WTC11 (cell line): ENCODE results near the gene RIN3. TPM values are rescaled to one million over a fixed set of nuclear protein-coding genes. Genes with fewer than 3 reads are reported as not detected.

Experiments used
- ATAC-seq: fragments of 200-7000 bp; cut with Tn5 transposase; 2 replicates; pipeline ENCODE4 v1.10.0; 2021; ENCODE audit warnings: mild to moderate bottlenecking, moderate library complexity
- CTCF ChIA-PET: fragments of 300-600 bp; sonication (Branson Sonifier 250); formaldehyde crosslinking; loops from one replicate; lab custom pipeline; 2021; ENCODE audit warnings: antibody characterized with exemption; lab: Charles Lee
- POLR2A ChIA-PET: fragments of 350-600 bp; sonication (Branson Sonifier 250); formaldehyde crosslinking; loops from one replicate; lab custom pipeline; 2021; ENCODE audit warnings: antibody characterized with exemption; lab: Charles Lee
- DNase-seq: peaks from one replicate; pipeline ENCODE4 v3.0.0; 2021; ENCODE audit warnings: low spot score
- H3K27ac Mint-ChIP-seq: 2 replicates; pipeline ENCODE4 v1.8.0; 2021; ENCODE audit warnings: mixed read lengths
- H3K27me3 Mint-ChIP-seq: 2 replicates; pipeline ENCODE4 v1.8.0; 2021; ENCODE audit warnings: low read depth, mild to moderate bottlenecking, moderate library complexity, mixed read lengths
- H3K36me3 Mint-ChIP-seq: 2 replicates; pipeline ENCODE4 v1.8.0; 2021; ENCODE audit warnings: mixed read lengths
- H3K4me1 Mint-ChIP-seq: 2 replicates; pipeline ENCODE4 v1.8.0; 2022; ENCODE audit warnings: mixed read lengths
- H3K4me3 Mint-ChIP-seq: 2 replicates; pipeline ENCODE4 v1.8.0; 2021; ENCODE audit warnings: mild to moderate bottlenecking, moderate library complexity, mixed read lengths
- H3K9me3 Mint-ChIP-seq: 2 replicates; pipeline ENCODE4 v1.8.0; 2021; ENCODE audit warnings: mixed read lengths
- ATF1 ChIP-seq: sonication (generic); formaldehyde crosslinking; IDR thresholded peaks from 2 replicates; pipeline ENCODE4 v1.8.1; 2023; ENCODE audit warnings: mild to moderate bottlenecking, moderate library complexity, missing genetic modification reagents
- CBFB ChIP-seq: sonication (generic); formaldehyde crosslinking; IDR thresholded peaks from 2 replicates; pipeline ENCODE4 v1.8.1; 2022; ENCODE audit warnings: mild to moderate bottlenecking, low read depth, missing genetic modification reagents
- CREM ChIP-seq: sonication (generic); formaldehyde crosslinking; IDR thresholded peaks from 2 replicates; pipeline ENCODE4 v1.8.1; 2022; ENCODE audit warnings: mild to moderate bottlenecking, missing genetic modification reagents, moderate library complexity
- ELF4 ChIP-seq: sonication (generic); formaldehyde crosslinking; IDR thresholded peaks from 2 replicates; pipeline ENCODE4 v1.8.1; 2022; ENCODE audit warnings: low read depth, mild to moderate bottlenecking, moderate library complexity, missing genetic modification reagents
- FOXP1 ChIP-seq: sonication (generic); formaldehyde crosslinking; IDR thresholded peaks from 2 replicates; pipeline ENCODE4 v1.8.0; 2022; ENCODE audit warnings: missing genetic modification reagents, mild to moderate bottlenecking, moderate library complexity, borderline replicate concordance
- GTF2I ChIP-seq: fragments of 250-450 bp; sonication (Bioruptor Pico); conservative IDR thresholded peaks from 2 replicates; pipeline ENCODE4 v1.4.0; 2021; ENCODE audit warnings: mild to moderate bottlenecking
- MXD4 ChIP-seq: fragments of 250-450 bp; sonication (Bioruptor Pico); IDR thresholded peaks from 2 replicates; pipeline ENCODE4 v1.8.0; 2021; ENCODE audit warnings: mild to moderate bottlenecking, moderate library complexity, borderline replicate concordance
- NFATC4 ChIP-seq: fragments of 250-450 bp; sonication (Bioruptor Pico); IDR thresholded peaks from 2 replicates; pipeline ENCODE4 v1.9.0; 2021; ENCODE audit warnings: mild to moderate bottlenecking
- NR1H2 ChIP-seq: sonication (generic); formaldehyde crosslinking; IDR thresholded peaks from 2 replicates; pipeline ENCODE4 v1.9.0; 2021; ENCODE audit warnings: mild to moderate bottlenecking, moderate library complexity, missing genetic modification reagents
- RORB ChIP-seq: fragments of 250-450 bp; sonication (Bioruptor Pico); IDR thresholded peaks from 2 replicates; pipeline ENCODE4 v1.9.0; 2021; ENCODE audit warnings: mild to moderate bottlenecking
- TEAD1 ChIP-seq: sonication (generic); formaldehyde crosslinking; IDR thresholded peaks from 2 replicates; pipeline ENCODE4 v1.8.0; 2022; ENCODE audit warnings: mild to moderate bottlenecking, missing genetic modification reagents
- ZNF121 ChIP-seq: sonication (generic); formaldehyde crosslinking; IDR thresholded peaks from 2 replicates; pipeline ENCODE4 v1.8.0; 2023; ENCODE audit warnings: missing genetic modification reagents
- ZNF263 ChIP-seq: sonication (generic); formaldehyde crosslinking; IDR thresholded peaks from 2 replicates; pipeline ENCODE4 v1.8.1; 2022; ENCODE audit warnings: low read depth, mild to moderate bottlenecking, moderate library complexity, missing genetic modification reagents
- ZNF423 ChIP-seq: fragments of 250-450 bp; sonication (Bioruptor Pico); IDR thresholded peaks from 2 replicates; pipeline ENCODE4 v2.1.2; 2022; ENCODE audit warnings: mild to moderate bottlenecking, moderate library complexity
- total RNA-seq: library from RNA; stranded (reverse); gene quantifications from 3 replicates; pipeline ENCODE4 v1.2.3, GENCODE V29; 2021
- TF ChIP-seq, protein P1 (sequence below): fragments of 250-450 bp; sonication (Bioruptor Pico); IDR thresholded peaks from 2 replicates; pipeline ENCODE4 v1.9.0; 2021; ENCODE audit warnings: mild to moderate bottlenecking, borderline replicate concordance
- TF ChIP-seq, protein P2 (sequence below): sonication (generic); formaldehyde crosslinking; IDR thresholded peaks from 2 replicates; pipeline ENCODE4 v1.8.0; 2022; ENCODE audit warnings: mild to moderate bottlenecking, missing genetic modification reagents
- TF ChIP-seq, protein P3 (sequence below): sonication (generic); formaldehyde crosslinking; conservative IDR thresholded peaks from 2 replicates; pipeline ENCODE4 v1.8.1; 2022; ENCODE audit warnings: mild to moderate bottlenecking, missing genetic modification reagents
- TF ChIP-seq, protein P4 (sequence below): sonication (generic); formaldehyde crosslinking; IDR thresholded peaks from 2 replicates; pipeline ENCODE4 v1.8.1; 2023; ENCODE audit warnings: mild to moderate bottlenecking, missing genetic modification reagents
- TF ChIP-seq, protein P5 (sequence below): sonication (generic); formaldehyde crosslinking; IDR thresholded peaks from 2 replicates; pipeline ENCODE4 v1.8.1; 2023; ENCODE audit warnings: mild to moderate bottlenecking, missing genetic modification reagents, moderate library complexity
- TF ChIP-seq, protein P6 (sequence below): sonication (generic); formaldehyde crosslinking; IDR thresholded peaks from 2 replicates; pipeline ENCODE4 v1.8.1; 2023; ENCODE audit warnings: mild to moderate bottlenecking, missing genetic modification reagents, moderate library complexity

RIN3 gene
- total RNA-seq, 1 experiment from 2014 or later = 3.3 TPM

DNA sequence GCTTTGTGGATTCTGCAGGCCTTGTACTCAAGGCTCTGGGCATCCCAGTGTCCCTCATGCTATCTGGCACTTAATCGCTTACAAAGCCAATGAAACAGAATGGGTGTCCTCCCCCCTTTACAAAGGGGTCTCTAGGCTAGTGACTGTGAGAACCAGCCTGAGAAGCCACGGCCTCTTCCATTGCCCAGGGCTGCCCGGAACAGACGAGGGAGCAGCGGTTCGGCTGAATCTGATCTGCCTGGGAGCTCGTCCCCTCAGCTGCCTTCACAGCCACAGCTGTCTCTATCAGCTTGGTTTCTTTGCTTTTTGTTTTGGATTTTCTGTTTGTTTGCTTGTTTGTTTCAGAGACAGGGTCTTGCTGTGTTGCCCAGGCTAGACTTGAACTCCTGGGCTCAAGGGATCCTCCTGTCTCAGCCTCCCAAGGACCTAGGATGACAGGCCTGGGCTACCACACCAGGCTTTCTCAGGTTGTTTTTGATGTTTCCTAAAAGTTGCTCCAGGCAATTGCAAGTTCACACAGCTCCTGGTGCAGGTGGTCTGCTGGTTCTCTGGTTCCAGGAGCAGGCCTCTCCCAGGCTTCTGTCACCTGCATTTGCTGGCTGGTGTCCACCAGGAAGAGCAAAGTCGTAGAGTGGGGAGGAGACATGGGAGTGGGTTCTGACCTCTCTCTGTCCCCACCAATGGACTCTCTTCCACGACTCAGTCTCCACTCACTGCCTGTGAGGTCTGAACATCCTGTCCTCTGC, 10.9 kb upstream of the RIN3 start (continued):
- TF ChIP-seq ZNF263 (CRISPR knock-in tag) = no peak
- TF ChIP-seq ATF1 (CRISPR knock-in tag) = no peak
- no peak for TF ChIP-seq CBFB (CRISPR knock-in tag)
- no peak for TF ChIP-seq ZNF423 (CRISPR knock-in tag)

DNA sequence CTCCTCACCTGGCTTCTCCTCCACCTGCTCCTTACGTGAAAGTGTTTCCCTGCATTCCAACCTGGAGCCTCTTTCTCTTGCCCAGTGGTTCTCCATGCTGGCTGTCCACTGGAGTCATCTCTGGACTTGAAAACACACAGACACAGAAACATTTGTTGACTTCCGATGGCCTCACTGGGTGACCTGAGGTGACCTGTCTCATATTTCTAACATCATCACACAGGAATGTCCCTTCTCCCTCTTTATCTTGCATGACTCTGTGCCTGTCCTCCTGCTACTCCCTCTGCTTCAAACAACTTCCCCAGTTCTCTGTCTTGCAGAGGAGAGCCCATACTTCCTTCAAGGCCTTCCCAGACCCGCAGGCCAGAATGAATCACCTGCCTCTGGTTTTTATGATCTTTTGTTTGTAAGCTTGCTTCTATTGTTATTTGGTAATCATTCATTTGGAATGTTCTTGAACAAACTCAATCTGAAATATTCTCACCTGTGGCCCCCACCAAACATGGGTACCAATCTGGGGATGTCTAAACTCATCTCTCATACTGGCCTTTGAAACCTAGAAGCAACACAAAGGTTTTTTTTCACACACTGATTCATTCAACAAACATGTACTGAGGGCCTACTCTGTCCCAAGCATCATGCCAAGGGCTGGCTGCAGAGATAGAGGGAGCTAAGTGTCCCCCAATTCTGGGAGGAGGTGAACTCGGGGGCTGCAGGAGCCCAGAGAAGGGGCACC, 9.7 kb upstream of the RIN3 start:
- ChIA-PET POLR2A (no interaction called here), CTCF (interaction anchor here (0.6 kb wide), 2 partner anchors 23 to 468 kb away, joined by 3 read pairs; no protein-coding TSS in a partner anchor)
- TF ChIP-seq MXD4 (no peak), ZNF263 (CRISPR knock-in tag) (no peak), TEAD1 (CRISPR knock-in tag) (no peak), FOXP1 (CRISPR knock-in tag) (no peak), ZNF121 (CRISPR knock-in tag) (no peak), NFATC4 (CRISPR knock-in tag) (no peak), RORB (CRISPR knock-in tag) (no peak), GTF2I (CRISPR knock-in tag) (no peak), CBFB (CRISPR knock-in tag) (no peak), CREM (CRISPR knock-in tag) (no peak), NR1H2 (CRISPR knock-in tag) (no peak), ELF4 (CRISPR knock-in tag) (no peak)
- TF ChIP-seq, protein P1, sequence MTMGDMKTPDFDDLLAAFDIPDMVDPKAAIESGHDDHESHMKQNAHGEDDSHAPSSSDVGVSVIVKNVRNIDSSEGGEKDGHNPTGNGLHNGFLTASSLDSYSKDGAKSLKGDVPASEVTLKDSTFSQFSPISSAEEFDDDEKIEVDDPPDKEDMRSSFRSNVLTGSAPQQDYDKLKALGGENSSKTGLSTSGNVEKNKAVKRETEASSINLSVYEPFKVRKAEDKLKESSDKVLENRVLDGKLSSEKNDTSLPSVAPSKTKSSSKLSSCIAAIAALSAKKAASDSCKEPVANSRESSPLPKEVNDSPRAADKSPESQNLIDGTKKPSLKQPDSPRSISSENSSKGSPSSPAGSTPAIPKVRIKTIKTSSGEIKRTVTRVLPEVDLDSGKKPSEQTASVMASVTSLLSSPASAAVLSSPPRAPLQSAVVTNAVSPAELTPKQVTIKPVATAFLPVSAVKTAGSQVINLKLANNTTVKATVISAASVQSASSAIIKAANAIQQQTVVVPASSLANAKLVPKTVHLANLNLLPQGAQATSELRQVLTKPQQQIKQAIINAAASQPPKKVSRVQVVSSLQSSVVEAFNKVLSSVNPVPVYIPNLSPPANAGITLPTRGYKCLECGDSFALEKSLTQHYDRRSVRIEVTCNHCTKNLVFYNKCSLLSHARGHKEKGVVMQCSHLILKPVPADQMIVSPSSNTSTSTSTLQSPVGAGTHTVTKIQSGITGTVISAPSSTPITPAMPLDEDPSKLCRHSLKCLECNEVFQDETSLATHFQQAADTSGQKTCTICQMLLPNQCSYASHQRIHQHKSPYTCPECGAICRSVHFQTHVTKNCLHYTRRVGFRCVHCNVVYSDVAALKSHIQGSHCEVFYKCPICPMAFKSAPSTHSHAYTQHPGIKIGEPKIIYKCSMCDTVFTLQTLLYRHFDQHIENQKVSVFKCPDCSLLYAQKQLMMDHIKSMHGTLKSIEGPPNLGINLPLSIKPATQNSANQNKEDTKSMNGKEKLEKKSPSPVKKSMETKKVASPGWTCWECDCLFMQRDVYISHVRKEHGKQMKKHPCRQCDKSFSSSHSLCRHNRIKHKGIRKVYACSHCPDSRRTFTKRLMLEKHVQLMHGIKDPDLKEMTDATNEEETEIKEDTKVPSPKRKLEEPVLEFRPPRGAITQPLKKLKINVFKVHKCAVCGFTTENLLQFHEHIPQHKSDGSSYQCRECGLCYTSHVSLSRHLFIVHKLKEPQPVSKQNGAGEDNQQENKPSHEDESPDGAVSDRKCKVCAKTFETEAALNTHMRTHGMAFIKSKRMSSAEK (CRISPR knock-in tag) = no peak
- TF ChIP-seq, protein P2, sequence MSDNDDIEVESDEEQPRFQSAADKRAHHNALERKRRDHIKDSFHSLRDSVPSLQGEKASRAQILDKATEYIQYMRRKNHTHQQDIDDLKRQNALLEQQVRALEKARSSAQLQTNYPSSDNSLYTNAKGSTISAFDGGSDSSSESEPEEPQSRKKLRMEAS (CRISPR knock-in tag) = no peak
- TF ChIP-seq, protein P3, sequence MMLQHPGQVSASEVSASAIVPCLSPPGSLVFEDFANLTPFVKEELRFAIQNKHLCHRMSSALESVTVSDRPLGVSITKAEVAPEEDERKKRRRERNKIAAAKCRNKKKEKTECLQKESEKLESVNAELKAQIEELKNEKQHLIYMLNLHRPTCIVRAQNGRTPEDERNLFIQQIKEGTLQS (CRISPR knock-in tag) = no peak
- TF ChIP-seq, protein P4, sequence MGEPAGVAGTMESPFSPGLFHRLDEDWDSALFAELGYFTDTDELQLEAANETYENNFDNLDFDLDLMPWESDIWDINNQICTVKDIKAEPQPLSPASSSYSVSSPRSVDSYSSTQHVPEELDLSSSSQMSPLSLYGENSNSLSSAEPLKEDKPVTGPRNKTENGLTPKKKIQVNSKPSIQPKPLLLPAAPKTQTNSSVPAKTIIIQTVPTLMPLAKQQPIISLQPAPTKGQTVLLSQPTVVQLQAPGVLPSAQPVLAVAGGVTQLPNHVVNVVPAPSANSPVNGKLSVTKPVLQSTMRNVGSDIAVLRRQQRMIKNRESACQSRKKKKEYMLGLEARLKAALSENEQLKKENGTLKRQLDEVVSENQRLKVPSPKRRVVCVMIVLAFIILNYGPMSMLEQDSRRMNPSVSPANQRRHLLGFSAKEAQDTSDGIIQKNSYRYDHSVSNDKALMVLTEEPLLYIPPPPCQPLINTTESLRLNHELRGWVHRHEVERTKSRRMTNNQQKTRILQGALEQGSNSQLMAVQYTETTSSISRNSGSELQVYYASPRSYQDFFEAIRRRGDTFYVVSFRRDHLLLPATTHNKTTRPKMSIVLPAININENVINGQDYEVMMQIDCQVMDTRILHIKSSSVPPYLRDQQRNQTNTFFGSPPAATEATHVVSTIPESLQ (CRISPR knock-in tag) = no peak
- TF ChIP-seq, protein P5, sequence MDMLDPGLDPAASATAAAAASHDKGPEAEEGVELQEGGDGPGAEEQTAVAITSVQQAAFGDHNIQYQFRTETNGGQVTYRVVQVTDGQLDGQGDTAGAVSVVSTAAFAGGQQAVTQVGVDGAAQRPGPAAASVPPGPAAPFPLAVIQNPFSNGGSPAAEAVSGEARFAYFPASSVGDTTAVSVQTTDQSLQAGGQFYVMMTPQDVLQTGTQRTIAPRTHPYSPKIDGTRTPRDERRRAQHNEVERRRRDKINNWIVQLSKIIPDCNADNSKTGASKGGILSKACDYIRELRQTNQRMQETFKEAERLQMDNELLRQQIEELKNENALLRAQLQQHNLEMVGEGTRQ (CRISPR knock-in tag) = no peak
- TF ChIP-seq, protein P6, sequence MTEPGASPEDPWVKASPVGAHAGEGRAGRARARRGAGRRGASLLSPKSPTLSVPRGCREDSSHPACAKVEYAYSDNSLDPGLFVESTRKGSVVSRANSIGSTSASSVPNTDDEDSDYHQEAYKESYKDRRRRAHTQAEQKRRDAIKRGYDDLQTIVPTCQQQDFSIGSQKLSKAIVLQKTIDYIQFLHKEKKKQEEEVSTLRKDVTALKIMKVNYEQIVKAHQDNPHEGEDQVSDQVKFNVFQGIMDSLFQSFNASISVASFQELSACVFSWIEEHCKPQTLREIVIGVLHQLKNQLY (CRISPR knock-in tag) = no peak
- H3K27me3 Mint-ChIP-seq = no peaks in the 10 kb centered on the region
- no peaks in the 10 kb centered on the region for H3K36me3 Mint-ChIP-seq
- no peaks in the 10 kb centered on the region for H3K9me3 Mint-ChIP-seq
- ATAC-seq (no peak), DNase-seq (no peak)
- H3K4me1 Mint-ChIP-seq = peaks cover 13% of the 10 kb centered on the region
- H3K27ac Mint-ChIP-seq = no peak overlapping the region
- H3K4me3 Mint-ChIP-seq = no peak overlapping the region
